Ishikawa (cell line): ENCODE results near the gene SH3RF2.

Experiments
- CEBPB ChIP-seq: IDR thresholded peaks from 2 replicates; pipeline ENCODE4 v1.6.1; 2012
- CREB1 ChIP-seq: IDR thresholded peaks from 2 replicates; pipeline ENCODE4 v1.6.1; 2012; ENCODE audit warnings: low read depth
- EP300 ChIP-seq: IDR thresholded peaks from 2 replicates; pipeline ENCODE4 v1.6.1; 2012; ENCODE audit warnings: borderline replicate concordance
- FOXM1 ChIP-seq: IDR thresholded peaks from 2 replicates; pipeline ENCODE4 v1.6.1; 2012; ENCODE audit warnings: low read depth, borderline replicate concordance
- NFIC ChIP-seq: IDR thresholded peaks from 2 replicates; pipeline ENCODE4 v1.6.1; 2012
- RAD21 ChIP-seq: IDR thresholded peaks from 2 replicates; pipeline ENCODE4 v1.6.1; 2012; ENCODE audit warnings: low read depth
- TAF1 ChIP-seq: IDR thresholded peaks from 2 replicates; pipeline ENCODE4 v1.6.1; 2012; ENCODE audit warnings: low read depth, mild to moderate bottlenecking
- TEAD4 ChIP-seq: IDR thresholded peaks from 2 replicates; pipeline ENCODE4 v1.6.1; 2012
- ZBTB7A ChIP-seq: IDR thresholded peaks from 2 replicates; pipeline ENCODE4 v1.6.1; 2012; ENCODE audit warnings: low read depth
- TF ChIP-seq, protein P1 (sequence below): IDR thresholded peaks from 2 replicates; pipeline ENCODE4 v1.6.1; 2012
- TF ChIP-seq, protein P2 (sequence below): IDR thresholded peaks from 2 replicates; pipeline ENCODE4 v1.6.1; 2012; ENCODE audit warnings: low read depth, mild to moderate bottlenecking
- TF ChIP-seq, protein P3 (sequence below): IDR thresholded peaks from 2 replicates; pipeline ENCODE4 v1.6.1; 2012

DNA sequence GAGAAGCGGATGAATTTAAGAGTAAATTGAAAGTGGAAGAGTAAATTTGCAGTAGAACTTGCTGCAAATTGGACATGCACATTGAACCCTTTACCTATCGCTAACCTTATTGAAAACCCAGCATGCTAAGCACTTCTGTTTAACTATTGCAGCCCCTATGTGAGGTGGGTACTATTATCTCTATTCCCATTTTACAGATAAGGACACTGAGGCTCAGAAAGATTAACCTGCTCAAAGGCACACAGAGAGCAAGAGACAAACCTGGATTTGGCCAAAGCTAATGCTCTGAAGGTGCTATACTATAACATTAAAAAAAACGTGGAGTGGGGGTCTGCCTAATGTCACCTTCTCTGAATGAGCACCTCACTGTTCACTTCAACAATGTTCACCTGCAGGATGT lies 21.0 kb downstream of the SH3RF2 start:
- TF ChIP-seq, protein P1, sequence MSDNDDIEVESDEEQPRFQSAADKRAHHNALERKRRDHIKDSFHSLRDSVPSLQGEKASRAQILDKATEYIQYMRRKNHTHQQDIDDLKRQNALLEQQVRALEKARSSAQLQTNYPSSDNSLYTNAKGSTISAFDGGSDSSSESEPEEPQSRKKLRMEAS: no peak
- TF ChIP-seq TEAD4 (no peak), EP300 (no peak), NFIC (no peak), ZBTB7A (no peak), FOXM1 (no peak), CEBPB (no peak), TAF1 (no peak), RAD21 (no peak), CREB1 (no peak)
- TF ChIP-seq, protein P2, sequence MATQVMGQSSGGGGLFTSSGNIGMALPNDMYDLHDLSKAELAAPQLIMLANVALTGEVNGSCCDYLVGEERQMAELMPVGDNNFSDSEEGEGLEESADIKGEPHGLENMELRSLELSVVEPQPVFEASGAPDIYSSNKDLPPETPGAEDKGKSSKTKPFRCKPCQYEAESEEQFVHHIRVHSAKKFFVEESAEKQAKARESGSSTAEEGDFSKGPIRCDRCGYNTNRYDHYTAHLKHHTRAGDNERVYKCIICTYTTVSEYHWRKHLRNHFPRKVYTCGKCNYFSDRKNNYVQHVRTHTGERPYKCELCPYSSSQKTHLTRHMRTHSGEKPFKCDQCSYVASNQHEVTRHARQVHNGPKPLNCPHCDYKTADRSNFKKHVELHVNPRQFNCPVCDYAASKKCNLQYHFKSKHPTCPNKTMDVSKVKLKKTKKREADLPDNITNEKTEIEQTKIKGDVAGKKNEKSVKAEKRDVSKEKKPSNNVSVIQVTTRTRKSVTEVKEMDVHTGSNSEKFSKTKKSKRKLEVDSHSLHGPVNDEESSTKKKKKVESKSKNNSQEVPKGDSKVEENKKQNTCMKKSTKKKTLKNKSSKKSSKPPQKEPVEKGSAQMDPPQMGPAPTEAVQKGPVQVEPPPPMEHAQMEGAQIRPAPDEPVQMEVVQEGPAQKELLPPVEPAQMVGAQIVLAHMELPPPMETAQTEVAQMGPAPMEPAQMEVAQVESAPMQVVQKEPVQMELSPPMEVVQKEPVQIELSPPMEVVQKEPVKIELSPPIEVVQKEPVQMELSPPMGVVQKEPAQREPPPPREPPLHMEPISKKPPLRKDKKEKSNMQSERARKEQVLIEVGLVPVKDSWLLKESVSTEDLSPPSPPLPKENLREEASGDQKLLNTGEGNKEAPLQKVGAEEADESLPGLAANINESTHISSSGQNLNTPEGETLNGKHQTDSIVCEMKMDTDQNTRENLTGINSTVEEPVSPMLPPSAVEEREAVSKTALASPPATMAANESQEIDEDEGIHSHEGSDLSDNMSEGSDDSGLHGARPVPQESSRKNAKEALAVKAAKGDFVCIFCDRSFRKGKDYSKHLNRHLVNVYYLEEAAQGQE: no peak
- TF ChIP-seq, protein P3, sequence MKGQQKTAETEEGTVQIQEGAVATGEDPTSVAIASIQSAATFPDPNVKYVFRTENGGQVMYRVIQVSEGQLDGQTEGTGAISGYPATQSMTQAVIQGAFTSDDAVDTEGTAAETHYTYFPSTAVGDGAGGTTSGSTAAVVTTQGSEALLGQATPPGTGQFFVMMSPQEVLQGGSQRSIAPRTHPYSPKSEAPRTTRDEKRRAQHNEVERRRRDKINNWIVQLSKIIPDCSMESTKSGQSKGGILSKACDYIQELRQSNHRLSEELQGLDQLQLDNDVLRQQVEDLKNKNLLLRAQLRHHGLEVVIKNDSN: no peak
